LNCaP clone FGC (cell line): Measurements from ENCODE around the gene TRIM39.

Experiments used
- DNase-seq: peaks from one replicate; pipeline ENCODE4 v3.0.0-alpha.2; 2011; ENCODE audit warnings: low read depth
- H3K4me3 ChIP-seq: 2 replicates; pipeline ENCODE4 v1.5.1; 2011; ENCODE audit warnings: mild to moderate bottlenecking, low read depth, low read length, control low read depth
- CTCF ChIP-seq: IDR thresholded peaks from 2 replicates; pipeline ENCODE4 v1.5.1; 2012; ENCODE audit warnings: mild to moderate bottlenecking; ENCODE audit not compliant: control insufficient read depth, insufficient read depth; ENCODE audit errors: extremely low read depth

TRIM39 gene

GRCh38 chr6:30352550-30352949, 25.8 kb downstream of the TRIM39 start:
- TF ChIP-seq CTCF, result no peak
- no peak overlapping the region for H3K4me3 ChIP-seq
- no peak for DNase-seq

DNA sequence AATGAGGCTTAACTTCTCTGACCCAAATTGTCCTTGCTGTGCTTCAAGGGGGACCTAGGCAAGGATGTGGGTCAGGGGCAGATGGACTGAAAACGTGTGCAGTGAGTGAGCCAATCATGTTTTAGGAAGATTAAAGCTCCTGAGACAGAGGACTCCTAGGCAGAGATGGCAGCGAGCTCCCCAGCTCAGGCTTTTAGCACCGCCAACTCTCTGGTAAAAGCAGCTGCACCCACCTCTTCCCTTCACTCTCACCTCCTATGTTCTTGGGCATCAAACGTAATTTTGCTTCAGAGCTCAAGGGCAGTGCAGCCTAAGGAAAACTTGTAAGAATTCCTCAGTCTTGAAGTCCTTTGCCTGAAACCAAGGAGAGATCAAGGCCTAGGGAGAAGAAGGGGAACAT, 28.6 kb downstream of the TRIM39 start:
- H3K4me3 ChIP-seq, result no peak overlapping the region
- TF ChIP-seq CTCF, result no peak
- DNase-seq, result no peak

DNA sequence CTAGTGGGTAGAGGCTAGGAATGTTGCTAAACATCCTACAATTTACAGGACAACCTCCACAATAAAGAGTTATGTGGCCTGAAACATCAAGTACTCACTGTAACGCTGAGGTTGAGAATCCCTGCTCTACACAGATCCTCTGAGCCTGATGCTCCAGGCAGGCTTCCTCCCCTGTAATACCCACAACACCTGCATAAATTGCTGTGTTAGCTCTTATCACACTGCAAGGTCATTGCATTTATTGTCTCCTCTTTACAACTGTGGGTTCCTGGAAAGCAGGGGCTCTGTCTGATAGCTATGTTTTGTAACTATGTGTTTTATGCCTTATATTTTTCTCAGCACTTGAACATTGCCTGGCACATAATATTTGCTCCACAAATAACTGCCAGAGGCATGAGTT, 29.8 kb downstream of the TRIM39 start:
- TF ChIP-seq CTCF, result no peak
- no peak overlapping the region for H3K4me3 ChIP-seq
- DNase-seq, result no peak

- H3K4me3 ChIP-seq, result peak overlapping the region; percentile 24; the same call in 1 of the 2 replicates
- peak; percentile 68 for TF ChIP-seq CTCF
- DNase-seq, result peak; percentile 19
Observed at GRCh38 chr6:30357678-30358540, 31.2 kb downstream of the TRIM39 start.

DNA sequence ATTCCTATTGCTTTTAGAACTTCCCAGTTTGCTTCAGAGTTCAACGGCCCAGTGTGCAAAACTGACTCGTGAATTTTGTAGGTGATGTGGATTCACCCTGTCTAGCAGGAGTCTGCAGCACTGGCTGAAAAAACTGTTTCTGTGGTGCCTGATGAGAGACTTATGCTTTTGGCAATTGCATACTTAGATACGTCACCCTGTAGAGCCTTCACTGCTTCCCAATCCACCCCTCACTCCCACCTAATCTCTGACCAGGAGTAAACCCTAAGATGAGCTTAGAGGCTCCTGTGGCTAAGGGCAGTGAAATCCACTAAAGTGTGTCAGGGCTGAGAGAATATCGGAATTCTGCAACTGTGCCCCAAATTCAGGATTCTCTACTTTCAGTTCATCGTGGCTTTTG, 32.5 kb downstream of the TRIM39 start:
- no peak for DNase-seq
- TF ChIP-seq CTCF, result no peak
- H3K4me3 ChIP-seq, result no peak overlapping the region

DNA sequence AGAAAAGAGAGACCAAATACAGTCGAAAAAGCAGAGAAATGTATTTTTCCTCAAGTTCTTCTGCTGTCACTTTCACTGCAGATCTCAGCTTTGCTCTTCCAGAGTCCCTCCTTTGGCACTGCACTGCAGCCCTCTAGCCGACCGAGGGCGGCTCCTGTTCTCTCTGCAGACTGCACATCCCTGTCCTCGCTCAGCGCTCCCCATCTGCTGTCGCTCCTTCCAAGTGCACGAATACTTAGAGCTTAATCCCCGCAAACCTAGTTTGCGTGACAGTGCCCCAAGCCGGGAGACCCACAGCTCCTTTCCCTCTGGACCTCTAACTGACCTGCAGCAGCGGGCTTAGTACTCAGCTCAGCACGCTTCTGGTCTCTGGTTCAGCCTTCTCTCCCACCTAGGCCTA, 33.4 kb downstream of the TRIM39 start:
- no peak for TF ChIP-seq CTCF
- no peak overlapping the region for H3K4me3 ChIP-seq
- DNase-seq, result no peak

- no peak for TF ChIP-seq CTCF
- no peak for DNase-seq
- H3K4me3 ChIP-seq, result no peak overlapping the region
Observed at GRCh38 chr6:30361661-30362060, 34.9 kb downstream of the TRIM39 start.
